Spleen (tissue), 11 donors: Measurements from ENCODE around the gene FAM20A. TPM values are rescaled to one million over a fixed set of nuclear protein-coding genes. Genes with fewer than 3 reads are reported as not detected.

Experiments used
- DNase-seq: peaks from one replicate; pipeline ENCODE4 v3.0.0-alpha.2; 2020
- H3K27ac ChIP-seq, 8 donors: fragments of 200-600 bp; sonication (generic) in 7 of 8; 1 replicate in 4 of 8; 2 replicates in 4 of 8; pipeline versions ENCODE4 v1.5.0 to v1.8.0; 2016 to 2021; ENCODE audit warnings: inconsistent platforms in 4 of 8, mild to moderate bottlenecking in 4 of 8, moderate library complexity in 1 of 8
- H3K27me3 ChIP-seq, 7 donors: fragments of 200-600 bp; sonication (generic) in 6 of 7; replicated peaks in 1 of 7; 1 replicate in 4 of 7; 2 replicates in 3 of 7; pipeline versions ENCODE4 v1.5.0 to v1.8.0; 2016 to 2021; ENCODE audit warnings: inconsistent platforms in 3 of 7, mild to moderate bottlenecking in 1 of 7
- H3K36me3 ChIP-seq, 6 donors: fragments of 200-600 bp; sonication (generic) in 5 of 6; 1 replicate in 4 of 6; 2 replicates in 2 of 6; pipeline versions ENCODE4 v1.5.0 to v1.8.0; 2016 to 2021; ENCODE audit warnings: inconsistent platforms in 2 of 6
- H3K4me1 ChIP-seq, 6 donors: fragments of 200-600 bp; sonication (generic) in 5 of 6; 1 replicate in 3 of 6; 2 replicates in 3 of 6; pipeline versions ENCODE4 v1.5.0 to v1.8.0; 2016 to 2021; ENCODE audit warnings: inconsistent platforms in 3 of 6
- H3K4me3 ChIP-seq, 8 donors: fragments of 200-600 bp; sonication (generic) in 7 of 8; 1 replicate in 4 of 8; 2 replicates in 4 of 8; pipeline versions ENCODE4 v1.5.0 to v1.8.0; 2016 to 2021; ENCODE audit warnings: inconsistent platforms in 4 of 8, mild to moderate bottlenecking in 4 of 8, moderate library complexity in 2 of 8
- H3K9me3 ChIP-seq, 8 donors: fragments of 200-600 bp; sonication (generic) in 7 of 8; 1 replicate in 4 of 8; 2 replicates in 4 of 8; pipeline versions ENCODE4 v1.5.0 to v1.8.0; 2016 to 2021; ENCODE audit warnings: inconsistent platforms in 4 of 8
- CTCF ChIP-seq, 11 experiments: fragments of 200-600 bp in 7 of 11; fragments of 450-650 bp in 4 of 11; sonication (generic) in 4 of 11; IDR thresholded peaks in 8 of 11; conservative IDR thresholded peaks in 3 of 11; 1 replicate in 7 of 11; 2 replicates in 4 of 11; pipeline versions ENCODE4 v1.4.0 to v1.8.0; 2016 to 2021; ENCODE audit warnings: antibody characterized with exemption in 11 of 11, inconsistent platforms in 4 of 11, mild to moderate bottlenecking in 1 of 11
- POLR2A ChIP-seq, 3 donors: fragments of 450-650 bp; IDR thresholded peaks; one replicate each; pipeline ENCODE4 v1.5.1; 2017; ENCODE audit warnings: antibody characterized with exemption in 3 of 3, mild to moderate bottlenecking in 1 of 3
- POLR2AphosphoS5 ChIP-seq, 3 donors: sonication (generic); formaldehyde crosslinking; IDR thresholded peaks; one replicate each; pipeline ENCODE4 v1.5.1; 2017; ENCODE audit warnings: antibody characterized with exemption in 3 of 3
- WGBS, 5 donors: extraction: QIAGEN DNeasy Blood & Tissue Kit in 3 of 5; methylation state at CpG; one replicate each; pipeline versions ENCODE4 v1.1.5 to v1.1.7; 2013 to 2018; 5-methylcytosine and 5-hydroxymethylcytosine counted together
- intact Hi-C: fragments of 100-400 bp; cut with DNase I; formaldehyde crosslinking; loops from one replicate; pipeline ENCODE4 v1.15.0; 2023; ENCODE audit warnings: low total_unique reads
- polyA plus RNA-seq, 3 donors: library from polyadenylated mRNA; stranded (reverse); fragments of 200-250 nt; gene quantifications; one replicate each; pipeline ENCODE4 v1.2.1, GENCODE V29; 2013
- total RNA-seq, 7 donors: library from RNA; depleted of rRNA in 3 of 7; stranded (reverse); fragments of >200 nt in 3 of 7; fragmentation: NEBNext Ultra II Directional in 4 of 7; extraction: Animal tissue kit (Norgen Biotek cat#: 25700) in 4 of 7; gene quantifications; one replicate each; pipeline versions ENCODE4 v1.1.0 to v1.2.1, GENCODE V29; 2016 to 2021
- donor health status: healthy with polysubstance abuse.
- donor health status: DM: no; HTN: no; CAD: no; lungs with moderate emphysema.
- donor health status: DM: no; HTN: no; CAD: no.
- donor health status: Bipolar disorder and iron deficiency.
- donor health status: healthy.
- donor health status: DM: no; HTN: no; CAD: no.
- donor health status: DM: yes; HTN: yes; CAD: no.

FAM20A gene
- total and polyA plus RNA-seq, 10 donors: 5.0 to 58.0 (median 26.1) TPM

GRCh38 chr17:68622423-68622822, 21.3 kb upstream of the FAM20A start:
- Histone ChIP-seq H3K27me3 (peaks cover 0 to 7% (median 0%) of the 10 kb centered on the region in 7 donors), H3K9me3 (peaks cover 0 to 3% (median 0%) of the 10 kb centered on the region in 8 donors), H3K4me3 (no peak overlapping the region), H3K36me3 (no peaks in the 10 kb centered on the region), H3K27ac (no peak overlapping the region), H3K4me1 (peaks cover 0 to 2% (median 0%) of the 10 kb centered on the region in 6 donors)
- DNase-seq: no peak
- intact Hi-C loops: no loop called here
- TF ChIP-seq CTCF (IDR thresholded peaks at IDR 0.05 in 8 of 11, conservative IDR thresholded peaks at IDR 0.05 in 3 of 11): no peak
- TF ChIP-seq POLR2AphosphoS5 (IDR thresholded peaks at IDR 0.05): no peak
- TF ChIP-seq POLR2A (IDR thresholded peaks at IDR 0.05): no peak

- Histone ChIP-seq H3K4me3 (no peak overlapping the region), H3K36me3 (no peaks in the 10 kb centered on the region), H3K27ac (no peak overlapping the region), H3K27me3 (peaks cover 0 to 7% (median 0%) of the 10 kb centered on the region in 7 donors), H3K9me3 (peaks cover 0 to 3% (median 0%) of the 10 kb centered on the region in 8 donors), H3K4me1 (no peaks in the 10 kb centered on the region)
- TF ChIP-seq POLR2AphosphoS5 (IDR thresholded peaks at IDR 0.05) (no peak), POLR2A (IDR thresholded peaks at IDR 0.05) (no peak), CTCF (IDR thresholded peaks at IDR 0.05 in 8 of 11, conservative IDR thresholded peaks at IDR 0.05 in 3 of 11) (no peak)
- no peak for DNase-seq
- WGBS, 5 donors: 63 to 85% (median 76%) methylated on average over 2 of the region's 2 CpGs
- intact Hi-C loops: no loop called here
Observed at GRCh38 chr17:68621065-68621464, 19.9 kb upstream of the FAM20A start.

- Histone ChIP-seq H3K36me3 (no peaks in the 10 kb centered on the region), H3K4me1 (no peaks in the 10 kb centered on the region), H3K9me3 (peaks cover 0 to 3% (median 0%) of the 10 kb centered on the region in 8 donors), H3K27ac (no peak overlapping the region), H3K4me3 (no peak overlapping the region), H3K27me3 (peaks cover 0 to 7% (median 0%) of the 10 kb centered on the region in 7 donors)
- no peak for TF ChIP-seq CTCF (IDR thresholded peaks at IDR 0.05 in 8 of 11, conservative IDR thresholded peaks at IDR 0.05 in 3 of 11)
- no peak for DNase-seq
- intact Hi-C loops: no loop called here
Observed at GRCh38 chr17:68616334-68616733, 15.2 kb upstream of the FAM20A start.

DNA sequence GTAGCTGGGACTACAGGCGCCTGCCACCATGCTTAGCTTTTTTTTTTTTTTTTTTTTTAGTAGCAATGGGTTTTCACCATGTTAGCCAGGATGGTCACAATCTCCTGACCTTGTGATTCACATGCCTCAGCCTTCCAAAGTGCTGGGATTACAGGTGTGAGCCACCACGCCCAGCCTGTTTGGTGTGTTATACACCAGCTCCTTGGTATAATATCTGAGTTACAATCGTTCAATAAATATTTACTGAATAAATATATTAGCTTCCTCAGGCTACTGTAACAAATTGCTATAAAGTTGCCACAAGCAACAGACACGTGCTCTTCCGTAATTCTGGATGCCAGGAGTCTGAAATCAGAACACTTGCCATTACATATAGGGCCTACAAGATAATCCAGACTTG, 13.6 kb upstream of the FAM20A start:
- no peaks in the 10 kb centered on the region for H3K4me1 ChIP-seq
- H3K27me3 ChIP-seq: peaks cover 0 to 7% (median 0%) of the 10 kb centered on the region in 7 donors
- WGBS, 5 donors: 88 to 97% (median 90%) methylated on average over 5 of the region's 5 CpGs
- no peaks in the 10 kb centered on the region for H3K36me3 ChIP-seq
- H3K9me3 ChIP-seq: peaks cover 2 to 17% (median 15%) of the 10 kb centered on the region in 8 donors
- H3K27ac ChIP-seq: no peak overlapping the region
- intact Hi-C loops: no loop called here
- H3K4me3 ChIP-seq: no peak overlapping the region
- DNase-seq: no peak
- TF ChIP-seq POLR2AphosphoS5 (IDR thresholded peaks at IDR 0.05): no peak
- no peak for TF ChIP-seq POLR2A (IDR thresholded peaks at IDR 0.05)
- no peak for TF ChIP-seq CTCF (IDR thresholded peaks at IDR 0.05 in 8 of 11, conservative IDR thresholded peaks at IDR 0.05 in 3 of 11)
